ENCODE measurements around the gene DGCR2. TPM values are rescaled to one million over a fixed set of nuclear protein-coding genes. Genes with fewer than 3 reads are reported as not detected.

DGCR2 gene
- total and polyA plus RNA-seq, 2 of the 4 experiments (the other 2 are of a cell fraction): 17.2 to 35.4 TPM

- Histone ChIP-seq H3K4me1 (ENCODE audit: control insufficient read depth, insufficient read depth, low read length) (no peaks in the 10 kb centered on the region), H3K79me1 (ENCODE audit: low read depth in 1 of 2, low read length in 2 of 2) (no peaks in the 10 kb centered on the region), H3K27ac (ENCODE audit: insufficient read depth, low read length) (no peak overlapping the region), H3K56ac (ENCODE audit: extremely low read depth, insufficient read depth, low read length) (no peak overlapping the region), H3K23ac (ENCODE audit: low read depth, low read length) (no peak overlapping the region), H4K5ac (ENCODE audit: low read depth, low read length) (no peak overlapping the region), H3K27me3 (ENCODE audit: control insufficient read depth, insufficient read depth, low read length) (no peaks in the 10 kb centered on the region), H3K36me3 (ENCODE audit: control insufficient read depth, insufficient read depth, low read length) (peaks cover 46% of the 10 kb centered on the region), H3K4me3 (ENCODE audit: insufficient read depth, low read depth, low read length) (no peak overlapping the region), H2BK20ac (ENCODE audit: low read depth, low read length) (no peak overlapping the region), H2BK120ac (ENCODE audit: low read depth, low read length) (no peak overlapping the region), H4K20me1 (ENCODE audit: insufficient read depth, low read length) (no peaks in the 10 kb centered on the region), H2AFZ (replicated peaks; ENCODE audit: low read length, poor library complexity) (no peak overlapping the region), H3K9ac (ENCODE audit: low read depth, low read length) (no peak overlapping the region), H4K8ac (ENCODE audit: low read depth in 2 of 2, low read length in 2 of 2) (no peak overlapping the region), H3K9me3 (ENCODE audit: control insufficient read depth, insufficient read depth, low read length) (no peaks in the 10 kb centered on the region), H3K14ac (replicated peaks; ENCODE audit: low read depth, low read length) (no peak overlapping the region), H2BK15ac (ENCODE audit: low read depth, low read length) (no peak overlapping the region), H2BK5ac (ENCODE audit: low read depth, low read length, poor library complexity, severe bottlenecking) (no peak overlapping the region), H3K4ac (ENCODE audit: low read depth, low read length) (no peak overlapping the region), H3K4me2 (ENCODE audit: low read depth, low read length) (no peak overlapping the region), H3K18ac (ENCODE audit: low read depth, low read length) (no peak overlapping the region), H2AK9ac (replicated peaks; ENCODE audit: low read depth, low read length, poor library complexity) (no peak overlapping the region), H2AK5ac (ENCODE audit: low read depth, low read length) (no peak overlapping the region), H4K91ac (ENCODE audit: insufficient read depth, low read depth, low read length) (no peak overlapping the region), H3K9me1 (ENCODE audit: insufficient read depth, low read length) (peaks cover 3% of the 10 kb centered on the region; the same call in 1 of the 2 replicates)
- TF ChIP-seq CTCF (conservative IDR thresholded peaks at IDR 0.05; ENCODE audit: low read depth, low read length): no peak
- no peak for TF ChIP-seq MXI1 (IDR thresholded peaks at IDR 0.05; ENCODE audit: borderline replicate concordance, low read depth, low read length)
- no peak for TF ChIP-seq MAZ (IDR thresholded peaks at IDR 0.05; ENCODE audit: borderline replicate concordance, low read depth, low read length)
- no peak for TF ChIP-seq SMC3 (IDR thresholded peaks at IDR 0.05; ENCODE audit: low read depth, low read length)
- no peak for TF ChIP-seq RAD21 (IDR thresholded peaks at IDR 0.05; ENCODE audit: low read length)
- TF ChIP-seq RFX5 (IDR thresholded peaks at IDR 0.05; ENCODE audit: low read depth, low read length): no peak
- TF ChIP-seq BHLHE40 (IDR thresholded peaks at IDR 0.05; ENCODE audit: low read depth, low read length): no peak
- TF ChIP-seq USF2 (IDR thresholded peaks at IDR 0.05; ENCODE audit: low read depth, low read length): no peak
- no peak for TF ChIP-seq CHD1 (IDR thresholded peaks at IDR 0.05; ENCODE audit: low read depth, low read length)
- TF ChIP-seq MAFK (IDR thresholded peaks at IDR 0.05; ENCODE audit: low read depth, low read length): no peak
- TF ChIP-seq FOS (IDR thresholded peaks at IDR 0.05; ENCODE audit: low read depth, low read length): no peak
- TF ChIP-seq POLR2A (IDR thresholded peaks at IDR 0.05; ENCODE audit: low read depth, low read length): no peak
- no peak for TF ChIP-seq ELK1 (IDR thresholded peaks at IDR 0.05; ENCODE audit: borderline replicate concordance, low read depth, low read length)
- no peak for TF ChIP-seq CEBPB (IDR thresholded peaks at IDR 0.05; ENCODE audit: low read depth, low read length)
- TF ChIP-seq NFE2L2 (IDR thresholded peaks at IDR 0.05; ENCODE audit: low read depth, low read length): no peak
- TF ChIP-seq RCOR1 (IDR thresholded peaks at IDR 0.05; ENCODE audit: insufficient replicate concordance, low read length): no peak
- POLR2A ChIA-PET (ENCODE audit: unreplicated experiment): no interaction called here
- dilution Hi-C loops (cut with HindIII; ENCODE audit: low sequenced_read_pairs, unreplicated experiment) (no loop called here), in situ Hi-C loops (cut with MboI; ENCODE audit: low sequenced_read_pairs) (no loop called here), intact Hi-C loops (cut with micrococcal nuclease) (no loop called here)
- 89% methylated on average over 12 of the region's 20 CpGs; no CpG with 5 or more reads in 1 of the 2 experiments for WGBS, 2 experiments (ENCODE audit: extremely low coverage in 2 of 2, insufficient read length in 1 of 2)
- BruUV-seq (replicated peaks): no TSS peak
- no peak for ATAC-seq (ENCODE audit: low read depth)
- CTCF ChIA-PET: no interaction called here
- DNase-seq: no peak
Measured at GRCh38 chr22:19132153-19132552, 9.9 kb upstream of the DGCR2 start.

All from IMR-90 (cell line).